Fibroblast of skin of abdomen (primary cell): ENCODE measurements around the gene CAPN3.
A peak's percentile ranks its signal among the peaks of the same experiment; 100 is the strongest.

Experiments
- DNase-seq: peaks from one replicate; pipeline ENCODE4 v3.0.0-alpha.2; 2013

CAPN3 gene

GRCh38 chr15:42358141-42358540 lies 1.2 kb upstream of the CAPN3 start:
- no peak for DNase-seq

- no peak for DNase-seq
These were observed 684 bp downstream of the CAPN3 start for GRCh38 chr15:42359985-42360384.

GRCh38 chr15:42360535-42361112 lies 1.3 kb downstream of the CAPN3 start:
- no peak for DNase-seq

- no peak for DNase-seq
These were observed 4.2 kb downstream of the CAPN3 start for GRCh38 chr15:42363487-42363886.

- DNase-seq: no peak
These were observed 4.6 kb downstream of the CAPN3 start for GRCh38 chr15:42363942-42364341.

GRCh38 chr15:42364529-42364928 lies 5.2 kb downstream of the CAPN3 start:
- DNase-seq: no peak

- no peak for DNase-seq
These were observed 6.7 kb downstream of the CAPN3 start for GRCh38 chr15:42365921-42366550.

GRCh38 chr15:42367041-42367440 lies 7.7 kb downstream of the CAPN3 start:
- DNase-seq: no peak

- DNase-seq: peak; percentile 8
These were observed 8.8 kb downstream of the CAPN3 start for GRCh38 chr15:42368096-42368495.

GRCh38 chr15:42371096-42371495 lies 11.8 kb downstream of the CAPN3 start:
- peak; percentile 23 for DNase-seq

- no peak for DNase-seq
These were observed 14.0 kb downstream of the CAPN3 start for GRCh38 chr15:42373274-42373673.

- DNase-seq: no peak
These were observed 14.6 kb downstream of the CAPN3 start for GRCh38 chr15:42373936-42374335.

- DNase-seq: no peak
These were observed 15.5 kb downstream of the CAPN3 start for GRCh38 chr15:42374810-42375209.

GRCh38 chr15:42375252-42375651 lies 16.0 kb downstream of the CAPN3 start:
- no peak for DNase-seq

GRCh38 chr15:42375941-42376340 lies 16.6 kb downstream of the CAPN3 start:
- no peak for DNase-seq

- DNase-seq: no peak
These were observed 18.7 kb downstream of the CAPN3 start for GRCh38 chr15:42378011-42378410.

- DNase-seq: no peak
These were observed 25.3 kb downstream of the CAPN3 start for GRCh38 chr15:42384597-42384996.

GRCh38 chr15:42385206-42385979 lies 26.1 kb downstream of the CAPN3 start:
- peak; percentile 47 for DNase-seq

- DNase-seq: no peak
These were observed 26.8 kb downstream of the CAPN3 start for GRCh38 chr15:42385980-42386700.

- DNase-seq: no peak
These were observed 28.3 kb downstream of the CAPN3 start for GRCh38 chr15:42387603-42388002.

- no peak for DNase-seq
These were observed 33.2 kb downstream of the CAPN3 start for GRCh38 chr15:42392309-42393024.

GRCh38 chr15:42394106-42394505 lies 34.8 kb downstream of the CAPN3 start:
- no peak for DNase-seq

GRCh38 chr15:42395838-42396237 lies 36.5 kb downstream of the CAPN3 start:
- DNase-seq: no peak
